ENCODE measurements around the gene ANKRD11.
A peak's percentile ranks its signal among the peaks of the same experiment; 100 is the strongest.

ANKRD11 gene

DNA sequence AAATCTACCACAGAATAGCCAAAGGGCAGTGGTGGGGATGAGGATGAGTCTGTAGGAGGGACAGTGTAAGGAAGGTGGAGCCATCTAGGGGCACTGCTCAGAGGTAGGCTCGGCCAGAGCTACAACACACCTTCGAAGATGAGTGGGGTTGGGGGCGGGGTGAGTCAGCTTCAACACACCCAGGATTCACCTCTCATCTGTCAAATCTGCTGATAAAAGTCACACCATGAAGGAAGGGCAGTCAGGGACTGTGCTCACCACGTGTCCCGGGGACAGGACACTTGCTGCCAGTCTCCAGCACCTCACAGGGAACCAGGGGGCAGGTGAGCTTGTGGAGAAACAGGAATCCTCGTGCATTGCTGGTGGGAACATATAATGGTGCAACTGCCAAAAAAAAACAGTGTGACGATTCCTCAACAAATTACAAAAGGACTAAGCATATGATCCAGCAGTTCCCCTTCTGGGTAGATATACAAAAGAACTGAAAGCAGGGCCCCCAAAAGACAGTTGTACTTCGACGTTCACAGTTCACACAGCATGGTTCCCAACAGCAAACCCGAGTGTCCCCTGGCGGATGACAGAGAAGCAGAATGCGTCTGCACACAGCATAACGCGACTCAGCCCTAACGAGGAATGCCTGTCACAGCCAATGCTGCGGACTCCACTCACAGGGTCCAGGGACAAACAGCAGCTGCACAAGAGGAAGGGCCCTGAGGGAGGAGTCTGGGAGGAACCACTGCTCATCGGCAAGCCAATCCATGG lies 133.1 kb downstream of the ANKRD11 start:
- Histone ChIP-seq H3K9me2 (replicated peaks; ENCODE audit: low read depth, low read length) (no peaks in the 10 kb centered on the region), H3K4me1 (ENCODE audit: insufficient read depth, low read length, poor library complexity, severe bottlenecking) (peaks cover 53% of the 10 kb centered on the region), H3K9me3 (ENCODE audit: insufficient read depth, low read depth, low read length) (no peaks in the 10 kb centered on the region), H3F3A (ENCODE audit: low read depth) (no peaks in the 10 kb centered on the region), H3K79me2 (ENCODE audit: insufficient read depth, low read length) (peaks cover 90% of the 10 kb centered on the region), H4K20me1 (ENCODE audit: insufficient read depth, low read length, poor library complexity, severe bottlenecking) (peaks cover 63% of the 10 kb centered on the region), H2AFZ (ENCODE audit: low read length) (no peak overlapping the region), H3K4me2 (ENCODE audit: low read depth, low read length, poor library complexity, severe bottlenecking) (peak overlapping the region; percentile 83), H3K9ac (ENCODE audit: low read depth, low read length, poor library complexity, severe bottlenecking) (no peak overlapping the region), H3K36me3 (ENCODE audit: insufficient read depth, low read length) (no peaks in the 10 kb centered on the region), H3K4me3 (ENCODE audit: low read length, poor library complexity, severe bottlenecking) (peak overlapping the region; percentile 55), H3K27me3 (ENCODE audit: insufficient read depth, low read length, poor library complexity, severe bottlenecking) (no peaks in the 10 kb centered on the region)
- no peak for TF ChIP-seq EZH2phosphoT487 (IDR thresholded peaks at IDR 0.05; ENCODE audit: borderline replicate concordance)
- TF ChIP-seq, protein P1, sequence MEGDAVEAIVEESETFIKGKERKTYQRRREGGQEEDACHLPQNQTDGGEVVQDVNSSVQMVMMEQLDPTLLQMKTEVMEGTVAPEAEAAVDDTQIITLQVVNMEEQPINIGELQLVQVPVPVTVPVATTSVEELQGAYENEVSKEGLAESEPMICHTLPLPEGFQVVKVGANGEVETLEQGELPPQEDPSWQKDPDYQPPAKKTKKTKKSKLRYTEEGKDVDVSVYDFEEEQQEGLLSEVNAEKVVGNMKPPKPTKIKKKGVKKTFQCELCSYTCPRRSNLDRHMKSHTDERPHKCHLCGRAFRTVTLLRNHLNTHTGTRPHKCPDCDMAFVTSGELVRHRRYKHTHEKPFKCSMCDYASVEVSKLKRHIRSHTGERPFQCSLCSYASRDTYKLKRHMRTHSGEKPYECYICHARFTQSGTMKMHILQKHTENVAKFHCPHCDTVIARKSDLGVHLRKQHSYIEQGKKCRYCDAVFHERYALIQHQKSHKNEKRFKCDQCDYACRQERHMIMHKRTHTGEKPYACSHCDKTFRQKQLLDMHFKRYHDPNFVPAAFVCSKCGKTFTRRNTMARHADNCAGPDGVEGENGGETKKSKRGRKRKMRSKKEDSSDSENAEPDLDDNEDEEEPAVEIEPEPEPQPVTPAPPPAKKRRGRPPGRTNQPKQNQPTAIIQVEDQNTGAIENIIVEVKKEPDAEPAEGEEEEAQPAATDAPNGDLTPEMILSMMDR (conservative IDR thresholded peaks at IDR 0.05; ENCODE audit: low read length) = no peak; the same call in 1 of the 2 replicates

DNA sequence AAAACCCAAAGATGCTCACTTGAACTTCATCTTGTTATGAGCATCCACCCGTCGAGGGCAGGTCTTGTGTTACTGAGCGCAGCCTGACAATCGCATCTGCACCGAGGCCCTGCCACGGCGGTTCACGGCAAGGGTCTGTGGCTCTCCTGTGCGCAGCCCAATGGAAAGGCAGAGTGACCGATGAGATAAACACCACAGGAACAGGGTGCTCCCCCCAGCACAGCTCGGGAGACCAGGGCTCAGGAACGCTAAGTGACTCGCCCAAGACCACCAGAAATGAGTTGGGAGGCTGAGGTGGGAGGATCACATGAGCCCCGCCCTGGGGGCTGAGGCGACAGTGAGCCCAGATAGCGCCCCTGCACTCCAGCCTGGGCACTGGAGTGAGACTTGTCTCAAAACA lies 134.7 kb downstream of the ANKRD11 start:
- H3K9me3 ChIP-seq (ENCODE audit: insufficient read depth, low read depth, low read length) = no peaks in the 10 kb centered on the region
- H3K36me3 ChIP-seq (ENCODE audit: insufficient read depth, low read length) = no peaks in the 10 kb centered on the region; the same call in 1 of the 2 replicates
- peaks cover 59% of the 10 kb centered on the region for H4K20me1 ChIP-seq (ENCODE audit: insufficient read depth, low read length, poor library complexity, severe bottlenecking)
- TF ChIP-seq, protein P1 (conservative IDR thresholded peaks at IDR 0.05; ENCODE audit: low read length) = no peak
- no peak for TF ChIP-seq EZH2phosphoT487 (IDR thresholded peaks at IDR 0.05; ENCODE audit: borderline replicate concordance)
- no peak overlapping the region for H3K4me2 ChIP-seq (ENCODE audit: low read depth, low read length, poor library complexity, severe bottlenecking)
- no peaks in the 10 kb centered on the region for H3K9me2 ChIP-seq (replicated peaks; ENCODE audit: low read depth, low read length)
- no peak overlapping the region for H3K9ac ChIP-seq (ENCODE audit: low read depth, low read length, poor library complexity, severe bottlenecking)
- no peak overlapping the region for H2AFZ ChIP-seq (ENCODE audit: low read length)
- H3K27me3 ChIP-seq (ENCODE audit: insufficient read depth, low read length, poor library complexity, severe bottlenecking) = no peaks in the 10 kb centered on the region
- H3K4me1 ChIP-seq (ENCODE audit: insufficient read depth, low read length, poor library complexity, severe bottlenecking) = peaks cover 40% of the 10 kb centered on the region
- H3K79me2 ChIP-seq (ENCODE audit: insufficient read depth, low read length) = peaks cover 95% of the 10 kb centered on the region
- no peak overlapping the region for H3K4me3 ChIP-seq (ENCODE audit: low read length, poor library complexity, severe bottlenecking)
- H3F3A ChIP-seq (ENCODE audit: low read depth) = no peaks in the 10 kb centered on the region

DNA sequence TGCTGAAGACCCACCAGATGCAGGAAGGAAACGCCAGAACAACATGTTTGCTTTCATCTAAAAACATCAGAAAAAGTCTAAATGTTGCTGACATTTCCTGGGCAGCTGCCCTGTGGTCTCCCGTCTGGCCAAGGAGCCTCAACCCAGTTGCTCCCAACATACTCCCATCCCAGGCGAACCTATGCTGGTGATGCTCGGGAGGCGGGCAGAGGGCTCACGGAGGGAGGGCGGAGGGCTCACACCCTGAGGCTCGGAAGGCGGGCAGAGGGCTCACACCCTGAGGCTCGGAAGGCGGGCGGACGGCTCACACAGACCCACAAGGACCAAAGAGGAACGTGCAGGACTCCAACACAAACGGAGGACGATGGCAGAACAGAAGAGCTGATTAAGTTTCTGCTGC lies 135.4 kb downstream of the ANKRD11 start:
- Histone ChIP-seq H3F3A (ENCODE audit: low read depth) (no peaks in the 10 kb centered on the region), H3K9ac (ENCODE audit: low read depth, low read length, poor library complexity, severe bottlenecking) (no peak overlapping the region), H3K4me2 (ENCODE audit: low read depth, low read length, poor library complexity, severe bottlenecking) (no peak overlapping the region), H3K9me2 (replicated peaks; ENCODE audit: low read depth, low read length) (no peaks in the 10 kb centered on the region), H3K4me3 (ENCODE audit: low read length, poor library complexity, severe bottlenecking) (no peak overlapping the region), H3K36me3 (ENCODE audit: insufficient read depth, low read length) (no peaks in the 10 kb centered on the region; the same call in 1 of the 2 replicates), H3K9me3 (ENCODE audit: insufficient read depth, low read depth, low read length) (no peaks in the 10 kb centered on the region), H3K79me2 (ENCODE audit: insufficient read depth, low read length) (peaks cover 95% of the 10 kb centered on the region), H3K27me3 (ENCODE audit: insufficient read depth, low read length, poor library complexity, severe bottlenecking) (no peaks in the 10 kb centered on the region), H3K4me1 (ENCODE audit: insufficient read depth, low read length, poor library complexity, severe bottlenecking) (peaks cover 36% of the 10 kb centered on the region), H4K20me1 (ENCODE audit: insufficient read depth, low read length, poor library complexity, severe bottlenecking) (peaks cover 58% of the 10 kb centered on the region), H2AFZ (ENCODE audit: low read length) (no peak overlapping the region)
- TF ChIP-seq, protein P1 (conservative IDR thresholded peaks at IDR 0.05; ENCODE audit: low read length) = no peak
- TF ChIP-seq EZH2phosphoT487 (IDR thresholded peaks at IDR 0.05; ENCODE audit: borderline replicate concordance) = no peak

Measured in Loucy (cell line).